Stimulated activated naive CD4-positive, alpha-beta T cell (primary cell): ENCODE measurements around the gene ZNF292.
"Not testable (repeated sequence)": the region's sequence is repeated elsewhere in the genome, so short reads cannot be mapped to it uniquely, and the experiment has no call there.

ENCODE experiments used
- DNase-seq, 6 experiments: peaks; one replicate each; lab custom pipeline; 2025; lab: John Stamatoyannopoulos, UW

The ZNF292 gene

DNA sequence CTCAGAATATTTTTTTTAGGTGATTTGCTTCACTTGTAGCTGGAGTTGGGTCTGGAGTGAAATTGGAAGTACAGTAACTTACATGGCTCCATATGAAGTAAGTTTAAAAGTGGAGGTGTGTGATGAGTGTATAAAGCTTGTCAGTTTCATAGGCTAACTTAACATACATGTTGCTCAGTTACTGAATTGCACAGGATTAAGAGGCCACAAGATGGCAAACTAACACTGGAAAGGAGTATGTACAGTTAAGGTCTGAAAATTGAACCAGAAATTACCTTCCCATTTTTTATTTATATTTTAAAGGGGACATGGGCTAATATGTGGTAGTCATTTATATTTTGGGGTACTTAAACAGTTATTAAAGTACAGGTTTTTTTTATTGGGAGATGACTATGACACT lies 121.8 kb downstream of the ZNF292 start:
- DNase-seq = no peak

GRCh38 chr6:87279196-87279595 lies 123.8 kb downstream of the ZNF292 start:
- peak in 1 of 6 experiments; percentile 9 for DNase-seq

- DNase-seq = no peak
Observed at GRCh38 chr6:87281426-87281825, 126.1 kb downstream of the ZNF292 start.

DNA sequence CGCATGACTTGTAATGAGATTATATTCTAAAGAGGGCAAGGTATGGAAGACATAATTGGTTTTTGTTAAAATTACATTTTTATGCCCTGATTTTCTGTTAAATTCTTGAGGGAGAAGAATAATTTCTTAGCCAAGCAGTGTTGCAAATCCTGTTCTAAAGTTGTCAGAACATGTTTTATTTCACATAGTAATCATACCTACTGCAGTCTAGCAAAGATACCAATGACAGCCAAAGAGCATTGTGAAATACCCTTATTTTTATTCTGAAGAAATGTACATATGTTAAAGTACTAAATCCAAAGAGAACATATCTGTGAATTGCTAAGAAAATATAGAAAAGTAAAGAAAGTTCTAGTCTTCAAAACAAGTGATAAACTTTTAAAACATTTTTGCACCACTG lies 127.4 kb downstream of the ZNF292 start:
- no peak for DNase-seq

DNA sequence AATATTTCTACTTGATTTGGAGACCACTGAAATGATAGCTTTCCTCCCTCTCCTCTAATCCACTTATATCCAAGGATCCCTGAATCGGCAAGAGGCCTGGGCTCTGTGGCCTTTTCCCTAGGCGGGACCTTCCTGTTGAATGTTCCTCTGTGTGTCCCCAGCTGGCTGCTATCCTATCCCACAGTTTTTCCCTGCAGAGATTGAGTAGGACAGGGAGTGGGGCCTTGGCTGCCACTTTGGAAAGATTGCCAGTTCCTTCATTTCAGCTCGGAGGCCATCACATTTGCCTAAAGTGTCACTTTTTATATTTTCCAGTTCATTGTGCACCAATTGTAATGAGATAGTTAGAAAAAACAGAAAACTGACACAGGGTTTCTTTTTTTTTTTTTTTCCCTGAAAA lies 128.1 kb downstream of the ZNF292 start:
- no peak for DNase-seq

- no peak for DNase-seq
Observed at GRCh38 chr6:87287251-87287650, 131.9 kb downstream of the ZNF292 start.

GRCh38 chr6:87289571-87289970 lies 134.2 kb downstream of the ZNF292 start:
- no peak for DNase-seq

DNA sequence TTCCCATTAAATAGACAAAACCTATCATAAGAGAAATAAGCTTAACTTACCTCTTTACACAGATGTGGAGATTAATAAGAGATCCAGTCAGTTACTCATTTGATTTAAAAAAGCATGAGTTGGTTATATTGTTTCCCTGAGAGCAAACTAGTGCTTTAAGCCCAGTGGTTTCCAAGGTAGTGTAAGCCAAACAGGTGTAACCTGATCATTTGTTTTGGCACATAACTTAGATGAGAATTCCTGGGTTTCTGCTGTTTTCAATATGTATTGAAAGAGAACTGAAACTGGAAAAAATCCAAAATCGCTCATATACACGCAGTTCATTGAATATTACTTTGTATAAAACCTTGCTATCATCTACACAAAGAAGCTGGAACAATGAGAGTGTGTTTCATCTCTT lies 136.5 kb downstream of the ZNF292 start:
- DNase-seq = no peak

DNA sequence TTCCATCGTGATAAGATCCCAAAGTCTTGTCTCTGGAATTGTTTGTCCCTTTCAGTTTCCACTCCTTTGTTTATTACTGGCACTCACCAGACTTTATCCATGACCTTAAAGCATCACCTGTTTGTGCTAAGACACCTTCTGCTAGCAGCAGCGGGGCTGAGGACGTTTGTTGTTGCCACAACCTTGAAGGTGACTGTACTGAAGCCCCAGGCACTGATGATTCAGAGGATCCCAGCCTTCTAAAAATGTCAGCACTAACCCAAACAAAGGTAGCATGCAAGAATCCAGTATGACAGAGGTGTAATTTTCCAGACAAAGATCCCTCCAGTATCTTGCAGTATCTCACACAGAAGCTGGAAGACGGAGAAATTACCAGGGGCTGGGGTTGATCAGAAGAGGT lies 138.2 kb downstream of the ZNF292 start:
- DNase-seq = no peak

GRCh38 chr6:87297119-87297518 lies 141.8 kb downstream of the ZNF292 start:
- DNase-seq = no peak

- not testable (repeated sequence) for DNase-seq
Observed at GRCh38 chr6:87301277-87301676, 145.9 kb downstream of the ZNF292 start.

GRCh38 chr6:87308970-87309369 lies 153.6 kb downstream of the ZNF292 start:
- DNase-seq = no peak

GRCh38 chr6:87312860-87313259 lies 157.5 kb downstream of the ZNF292 start:
- DNase-seq = no peak
